K562 (cell line): ENCODE results near the gene MFSD2B. TPM values are rescaled to one million over a fixed set of nuclear protein-coding genes. Genes with fewer than 3 reads are reported as not detected.

ENCODE experiments used
- ATF1 ChIP-seq, 2 experiments: fragments of 450-650 bp in 1 of 2; IDR thresholded peaks; 2 replicates each; pipeline ENCODE4 v1.6.1; 2016; ENCODE audit warnings: missing compliant biosample characterization in 1 of 2, missing genetic modification characterization in 1 of 2
- BCL6 ChIP-seq: fragments of 250-450 bp; sonication (Bioruptor Pico); IDR thresholded peaks from 2 replicates; pipeline ENCODE4 v1.4.0; 2020
- CSDE1 ChIP-seq, 2 experiments: fragments of 450-650 bp; IDR thresholded peaks; 2 replicates each; pipeline ENCODE4 v1.6.1; 2016; ENCODE audit warnings: mild to moderate bottlenecking in 1 of 2
- DMBX1 ChIP-seq: fragments of 250-450 bp; sonication (Bioruptor Pico); IDR thresholded peaks from 2 replicates; pipeline ENCODE4 v1.8.0; 2022; ENCODE audit warnings: inconsistent platforms, mild to moderate bottlenecking, moderate library complexity, borderline replicate concordance
- FIP1L1 ChIP-seq: fragments of 200-400 bp; formaldehyde crosslinking; IDR thresholded peaks from 2 replicates; pipeline ENCODE4 v1.6.1; 2018; ENCODE audit warnings: mild to moderate bottlenecking, low read depth, low read length; ENCODE audit not compliant: poor library complexity, severe bottlenecking
- NELFE ChIP-seq: IDR thresholded peaks from 2 replicates; pipeline ENCODE4 v1.6.1; 2011; ENCODE audit warnings: mild to moderate bottlenecking; ENCODE audit not compliant: insufficient read depth, insufficient read length
- POLR2AphosphoS5 ChIP-seq: IDR thresholded peaks from 2 replicates; pipeline ENCODE4 v1.6.1; 2011; ENCODE audit warnings: mild to moderate bottlenecking, low read depth, low read length, moderate library complexity; ENCODE audit not compliant: control insufficient read depth, insufficient read depth
- RFX5 ChIP-seq: IDR thresholded peaks from 2 replicates; pipeline ENCODE4 v1.6.1; 2011; ENCODE audit warnings: low read depth, mild to moderate bottlenecking, improper control_type of control experiment, low read length
- TAF1 ChIP-seq: IDR thresholded peaks from 2 replicates; pipeline ENCODE4 v1.6.1; 2011; ENCODE audit warnings: mild to moderate bottlenecking, low read length, moderate library complexity; ENCODE audit not compliant: insufficient read depth, control insufficient read depth, severe bottlenecking; ENCODE audit errors: extremely low read depth
- ZBTB33 ChIP-seq: sonication (generic); formaldehyde crosslinking; IDR thresholded peaks from 2 replicates; pipeline ENCODE4 v1.8.1; 2023; ENCODE audit warnings: mild to moderate bottlenecking, missing genetic modification reagents
- ZNF507 ChIP-seq: conservative IDR thresholded peaks from 2 replicates; pipeline ENCODE4 v1.6.1; 2017; ENCODE audit warnings: missing genetic modification characterization, missing compliant biosample characterization
- ZNF584 ChIP-seq: fragments of 200-800 bp; sonication (Bioruptor generic); IDR thresholded peaks from 2 replicates; pipeline ENCODE4 v1.6.1; 2016; ENCODE audit warnings: low read depth, mild to moderate bottlenecking, missing genetic modification characterization, missing compliant biosample characterization
- polyA plus RNA-seq, 8 experiments: library from polyadenylated mRNA; depleted of rRNA in 4 of 8; stranded (reverse) in 5 of 8; unstranded in 3 of 8; fragments of >200 nt; fragmentation: Nextera tagmentation in 2 of 8; fragmentation: Illumina TruSeq in 1 of 8; extraction: Ambion mirVana in 2 of 8; extraction: Trizol in 1 of 8; gene quantifications; 2 replicates each; pipeline versions ENCODE4 v1.2.1 to v1.2.3, GENCODE V29; 2011 to 2014; ENCODE audit warnings: inconsistent platforms in 1 of 8, missing spikeins in 1 of 8
- total RNA-seq, 7 experiments: library from RNA; depleted of rRNA in 6 of 7; stranded (reverse); fragments of >200 nt in 6 of 7; fragmentation: Illumina TruSeq in 2 of 7; extraction: Trizol in 2 of 7; gene quantifications; 2 replicates each; pipeline versions ENCODE4 v1.2.1 to v1.2.3, GENCODE V29; 2011 to 2021; ENCODE audit warnings: low replicate concordance in 1 of 7
- TF ChIP-seq, protein P1 (sequence below): fragments of 250-450 bp; sonication (Bioruptor Pico); IDR thresholded peaks from 2 replicates; pipeline ENCODE4 v1.4.0; 2020
- TF ChIP-seq, protein P2 (sequence below): fragments of 450-650 bp; IDR thresholded peaks from 2 replicates; pipeline ENCODE4 v1.6.1; 2017; ENCODE audit warnings: antibody characterized with exemption, mild to moderate bottlenecking

The MFSD2B gene
- total and polyA plus RNA-seq, 9 of the 15 experiments (the other 6 are each of a cell fraction or from before 2014, with no cell fraction given), result 2.6 to 10.9 (median 6.8) TPM

GRCh38 chr2:24011250-24012104 is 1.6 kb downstream of the MFSD2B start (continued):
- TF ChIP-seq, protein P1, sequence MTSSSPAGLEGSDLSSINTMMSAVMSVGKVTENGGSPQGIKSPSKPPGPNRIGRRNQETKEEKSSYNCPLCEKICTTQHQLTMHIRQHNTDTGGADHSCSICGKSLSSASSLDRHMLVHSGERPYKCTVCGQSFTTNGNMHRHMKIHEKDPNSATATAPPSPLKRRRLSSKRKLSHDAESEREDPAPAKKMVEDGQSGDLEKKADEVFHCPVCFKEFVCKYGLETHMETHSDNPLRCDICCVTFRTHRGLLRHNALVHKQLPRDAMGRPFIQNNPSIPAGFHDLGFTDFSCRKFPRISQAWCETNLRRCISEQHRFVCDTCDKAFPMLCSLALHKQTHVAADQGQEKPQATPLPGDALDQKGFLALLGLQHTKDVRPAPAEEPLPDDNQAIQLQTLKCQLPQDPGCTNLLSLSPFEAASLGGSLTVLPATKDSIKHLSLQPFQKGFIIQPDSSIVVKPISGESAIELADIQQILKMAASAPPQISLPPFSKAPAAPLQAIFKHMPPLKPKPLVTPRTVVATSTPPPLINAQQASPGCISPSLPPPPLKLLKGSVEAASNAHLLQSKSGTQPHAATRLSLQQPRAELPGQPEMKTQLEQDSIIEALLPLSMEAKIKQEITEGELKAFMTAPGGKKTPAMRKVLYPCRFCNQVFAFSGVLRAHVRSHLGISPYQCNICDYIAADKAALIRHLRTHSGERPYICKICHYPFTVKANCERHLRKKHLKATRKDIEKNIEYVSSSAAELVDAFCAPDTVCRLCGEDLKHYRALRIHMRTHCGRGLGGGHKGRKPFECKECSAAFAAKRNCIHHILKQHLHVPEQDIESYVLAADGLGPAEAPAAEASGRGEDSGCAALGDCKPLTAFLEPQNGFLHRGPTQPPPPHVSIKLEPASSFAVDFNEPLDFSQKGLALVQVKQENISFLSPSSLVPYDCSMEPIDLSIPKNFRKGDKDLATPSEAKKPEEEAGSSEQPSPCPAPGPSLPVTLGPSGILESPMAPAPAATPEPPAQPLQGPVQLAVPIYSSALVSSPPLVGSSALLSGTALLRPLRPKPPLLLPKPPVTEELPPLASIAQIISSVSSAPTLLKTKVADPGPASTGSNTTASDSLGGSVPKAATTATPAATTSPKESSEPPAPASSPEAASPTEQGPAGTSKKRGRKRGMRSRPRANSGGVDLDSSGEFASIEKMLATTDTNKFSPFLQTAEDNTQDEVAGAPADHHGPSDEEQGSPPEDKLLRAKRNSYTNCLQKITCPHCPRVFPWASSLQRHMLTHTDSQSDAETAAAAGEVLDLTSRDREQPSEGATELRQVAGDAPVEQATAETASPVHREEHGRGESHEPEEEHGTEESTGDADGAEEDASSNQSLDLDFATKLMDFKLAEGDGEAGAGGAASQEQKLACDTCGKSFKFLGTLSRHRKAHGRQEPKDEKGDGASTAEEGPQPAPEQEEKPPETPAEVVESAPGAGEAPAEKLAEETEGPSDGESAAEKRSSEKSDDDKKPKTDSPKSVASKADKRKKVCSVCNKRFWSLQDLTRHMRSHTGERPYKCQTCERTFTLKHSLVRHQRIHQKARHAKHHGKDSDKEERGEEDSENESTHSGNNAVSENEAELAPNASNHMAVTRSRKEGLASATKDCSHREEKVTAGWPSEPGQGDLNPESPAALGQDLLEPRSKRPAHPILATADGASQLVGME (CRISPR knock-in tag), result no peak
- TF ChIP-seq FIP1L1 (no peak), DMBX1 (CRISPR knock-in tag) (peak; percentile 65), BCL6 (CRISPR knock-in tag) (0 out of 2 replicates have a peak, but pooled peaks have one; percentile 50), ZNF507 (no peak), POLR2AphosphoS5 (peak; percentile 99), RFX5 (no peak), NELFE (no peak), ZBTB33 (CRISPR knock-in tag) (peak; percentile 66), ATF1 (CRISPR knock-in tag; IDR thresholded peaks at IDR 0.05) (no peak), ATF1 (tag; IDR thresholded peaks at IDR 0.05) (peak; percentile 69), TAF1 (peak; percentile 70), CSDE1 (IDR thresholded peaks at IDR 0.05) (no peak), ZNF584 (peak; percentile 46; the same call in 1 of the 2 replicates)
- TF ChIP-seq, protein P2, sequence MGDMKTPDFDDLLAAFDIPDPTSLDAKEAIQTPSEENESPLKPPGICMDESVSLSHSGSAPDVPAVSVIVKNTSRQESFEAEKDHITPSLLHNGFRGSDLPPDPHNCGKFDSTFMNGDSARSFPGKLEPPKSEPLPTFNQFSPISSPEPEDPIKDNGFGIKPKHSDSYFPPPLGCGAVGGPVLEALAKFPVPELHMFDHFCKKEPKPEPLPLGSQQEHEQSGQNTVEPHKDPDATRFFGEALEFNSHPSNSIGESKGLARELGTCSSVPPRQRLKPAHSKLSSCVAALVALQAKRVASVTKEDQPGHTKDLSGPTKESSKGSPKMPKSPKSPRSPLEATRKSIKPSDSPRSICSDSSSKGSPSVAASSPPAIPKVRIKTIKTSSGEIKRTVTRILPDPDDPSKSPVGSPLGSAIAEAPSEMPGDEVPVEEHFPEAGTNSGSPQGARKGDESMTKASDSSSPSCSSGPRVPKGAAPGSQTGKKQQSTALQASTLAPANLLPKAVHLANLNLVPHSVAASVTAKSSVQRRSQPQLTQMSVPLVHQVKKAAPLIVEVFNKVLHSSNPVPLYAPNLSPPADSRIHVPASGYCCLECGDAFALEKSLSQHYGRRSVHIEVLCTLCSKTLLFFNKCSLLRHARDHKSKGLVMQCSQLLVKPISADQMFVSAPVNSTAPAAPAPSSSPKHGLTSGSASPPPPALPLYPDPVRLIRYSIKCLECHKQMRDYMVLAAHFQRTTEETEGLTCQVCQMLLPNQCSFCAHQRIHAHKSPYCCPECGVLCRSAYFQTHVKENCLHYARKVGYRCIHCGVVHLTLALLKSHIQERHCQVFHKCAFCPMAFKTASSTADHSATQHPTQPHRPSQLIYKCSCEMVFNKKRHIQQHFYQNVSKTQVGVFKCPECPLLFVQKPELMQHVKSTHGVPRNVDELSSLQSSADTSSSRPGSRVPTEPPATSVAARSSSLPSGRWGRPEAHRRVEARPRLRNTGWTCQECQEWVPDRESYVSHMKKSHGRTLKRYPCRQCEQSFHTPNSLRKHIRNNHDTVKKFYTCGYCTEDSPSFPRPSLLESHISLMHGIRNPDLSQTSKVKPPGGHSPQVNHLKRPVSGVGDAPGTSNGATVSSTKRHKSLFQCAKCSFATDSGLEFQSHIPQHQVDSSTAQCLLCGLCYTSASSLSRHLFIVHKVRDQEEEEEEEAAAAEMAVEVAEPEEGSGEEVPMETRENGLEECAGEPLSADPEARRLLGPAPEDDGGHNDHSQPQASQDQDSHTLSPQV, result peak; percentile 85
